Left ventricle myocardium inferior (tissue), 1 donor: Measurements from ENCODE around the gene AGAP1. TPM values are rescaled to one million over a fixed set of nuclear protein-coding genes. Genes with fewer than 3 reads are reported as not detected.
A peak's percentile ranks its signal among the peaks of the same experiment; 100 is the strongest.

Experiments used
- DNase-seq: peaks from one replicate; pipeline ENCODE4 v3.0.0-alpha.2; 2020
- H3K27ac ChIP-seq: fragments of 200-600 bp; replicated peaks from 2 replicates; pipeline ENCODE4 v1.8.0; 2021
- H3K27me3 ChIP-seq: fragments of 200-600 bp; 2 replicates; pipeline ENCODE4 v1.8.0; 2021; ENCODE audit warnings: low read depth
- H3K36me3 ChIP-seq: fragments of 200-600 bp; 2 replicates; pipeline ENCODE4 v1.8.0; 2021
- H3K4me1 ChIP-seq: fragments of 200-600 bp; 2 replicates; pipeline ENCODE4 v1.8.0; 2021
- H3K4me3 ChIP-seq: fragments of 200-600 bp; 2 replicates; pipeline ENCODE4 v1.8.0; 2021; ENCODE audit warnings: mild to moderate bottlenecking, moderate library complexity
- H3K9me3 ChIP-seq: fragments of 200-600 bp; replicated peaks from 2 replicates; pipeline ENCODE4 v1.8.0; 2021
- intact Hi-C: fragments of 100-400 bp; cut with micrococcal nuclease; formaldehyde crosslinking; loops from one replicate; pipeline ENCODE4 v1.11.0; 2022
- total RNA-seq: library from RNA; stranded (reverse); fragmentation: NEBNext Ultra II Directional; extraction: Animal tissue kit (Norgen Biotek cat#: 25700); gene quantifications from one replicate; pipeline ENCODE4 v1.2.1, GENCODE V29; 2021
- TF ChIP-seq, protein P1 (sequence below): fragments of 200-600 bp; IDR thresholded peaks from 2 replicates; pipeline ENCODE4 v1.8.0; 2021; ENCODE audit warnings: antibody characterized with exemption, mild to moderate bottlenecking, borderline replicate concordance
- donor health status: DM: no; HTN: yes; CAD: no; lungs with severe emphysema.

The AGAP1 gene
- total RNA-seq, 1 donor from 2014 or later, result 18.1 TPM

DNA sequence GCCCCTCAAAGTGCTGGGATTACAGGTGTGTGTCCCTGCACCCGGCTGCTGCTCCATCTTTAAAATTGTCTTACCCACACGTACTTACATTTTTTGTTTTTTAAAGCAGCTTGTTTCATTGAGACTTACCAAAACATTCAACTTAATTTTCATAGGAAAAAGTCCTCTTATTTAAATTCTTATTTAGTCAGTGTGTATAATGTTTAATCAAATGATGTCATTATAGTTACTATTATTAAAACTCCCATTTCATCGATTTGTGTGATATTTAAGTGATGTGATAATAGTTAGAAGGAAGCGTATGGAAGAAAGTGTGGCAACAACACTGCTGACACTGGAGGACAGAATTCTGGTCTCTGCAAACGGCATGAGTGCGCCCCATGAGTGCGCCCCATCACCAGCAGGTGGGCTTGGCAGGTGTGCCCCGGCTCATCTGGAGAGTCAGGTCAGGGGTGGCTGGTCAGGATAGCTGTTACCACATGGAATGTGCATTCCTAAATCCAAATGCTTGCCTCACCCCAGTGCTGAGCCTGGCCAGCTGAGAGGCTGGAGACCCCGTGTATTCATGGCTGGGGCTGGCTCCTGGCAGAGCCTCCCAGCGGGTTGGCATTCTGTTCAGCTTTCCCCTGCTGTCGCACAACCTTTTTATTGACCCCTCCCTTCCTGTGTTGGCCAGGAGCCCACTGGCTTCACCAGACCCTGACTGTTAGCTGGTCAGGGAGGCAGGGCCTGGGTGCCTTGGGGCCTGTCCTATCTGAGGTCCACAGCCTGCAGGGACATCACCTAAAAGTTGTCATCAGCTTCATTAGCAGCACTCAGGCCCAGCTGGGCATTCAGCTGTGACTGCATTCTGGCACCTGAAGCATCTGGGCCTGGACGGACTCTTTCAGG lies 79.7 kb downstream of the AGAP1 start:
- Histone ChIP-seq H3K4me3 (no peak overlapping the region), H3K4me1 (peaks cover 48% of the 10 kb centered on the region), H3K36me3 (peaks cover 4% of the 10 kb centered on the region), H3K9me3 (peaks cover 6% of the 10 kb centered on the region), H3K27ac (peak overlapping the region; percentile 26), H3K27me3 (no peaks in the 10 kb centered on the region)
- intact Hi-C loops, result no loop called here
- DNase-seq, result peak; percentile 72
- TF ChIP-seq, protein P1, sequence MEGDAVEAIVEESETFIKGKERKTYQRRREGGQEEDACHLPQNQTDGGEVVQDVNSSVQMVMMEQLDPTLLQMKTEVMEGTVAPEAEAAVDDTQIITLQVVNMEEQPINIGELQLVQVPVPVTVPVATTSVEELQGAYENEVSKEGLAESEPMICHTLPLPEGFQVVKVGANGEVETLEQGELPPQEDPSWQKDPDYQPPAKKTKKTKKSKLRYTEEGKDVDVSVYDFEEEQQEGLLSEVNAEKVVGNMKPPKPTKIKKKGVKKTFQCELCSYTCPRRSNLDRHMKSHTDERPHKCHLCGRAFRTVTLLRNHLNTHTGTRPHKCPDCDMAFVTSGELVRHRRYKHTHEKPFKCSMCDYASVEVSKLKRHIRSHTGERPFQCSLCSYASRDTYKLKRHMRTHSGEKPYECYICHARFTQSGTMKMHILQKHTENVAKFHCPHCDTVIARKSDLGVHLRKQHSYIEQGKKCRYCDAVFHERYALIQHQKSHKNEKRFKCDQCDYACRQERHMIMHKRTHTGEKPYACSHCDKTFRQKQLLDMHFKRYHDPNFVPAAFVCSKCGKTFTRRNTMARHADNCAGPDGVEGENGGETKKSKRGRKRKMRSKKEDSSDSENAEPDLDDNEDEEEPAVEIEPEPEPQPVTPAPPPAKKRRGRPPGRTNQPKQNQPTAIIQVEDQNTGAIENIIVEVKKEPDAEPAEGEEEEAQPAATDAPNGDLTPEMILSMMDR, result no peak

DNA sequence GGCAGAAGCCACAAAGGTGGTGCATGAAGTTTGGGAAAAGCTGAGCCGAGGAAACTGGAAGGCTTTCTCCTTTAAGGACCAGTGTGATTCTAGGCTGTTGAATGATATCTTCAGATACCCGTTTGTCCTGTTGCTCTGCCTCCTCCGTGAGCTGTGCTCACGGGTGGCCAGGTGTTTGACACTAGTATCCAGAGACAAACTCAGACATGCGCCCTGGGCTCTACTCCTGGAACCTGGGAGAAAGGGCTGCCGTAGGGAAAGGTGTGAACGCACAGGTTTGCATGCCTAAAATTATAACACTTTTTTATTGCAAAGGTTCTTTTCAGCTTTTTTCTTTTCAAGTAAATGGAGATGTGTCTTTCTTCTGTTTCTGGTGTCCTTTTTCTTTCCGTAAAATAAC lies 81.6 kb downstream of the AGAP1 start:
- Histone ChIP-seq H3K4me1 (peaks cover 48% of the 10 kb centered on the region), H3K4me3 (no peak overlapping the region), H3K36me3 (no peaks in the 10 kb centered on the region), H3K27ac (no peak overlapping the region), H3K27me3 (no peaks in the 10 kb centered on the region), H3K9me3 (no peaks in the 10 kb centered on the region)
- intact Hi-C loops, result no loop called here
- no peak for DNase-seq
- TF ChIP-seq, protein P1, result no peak

DNA sequence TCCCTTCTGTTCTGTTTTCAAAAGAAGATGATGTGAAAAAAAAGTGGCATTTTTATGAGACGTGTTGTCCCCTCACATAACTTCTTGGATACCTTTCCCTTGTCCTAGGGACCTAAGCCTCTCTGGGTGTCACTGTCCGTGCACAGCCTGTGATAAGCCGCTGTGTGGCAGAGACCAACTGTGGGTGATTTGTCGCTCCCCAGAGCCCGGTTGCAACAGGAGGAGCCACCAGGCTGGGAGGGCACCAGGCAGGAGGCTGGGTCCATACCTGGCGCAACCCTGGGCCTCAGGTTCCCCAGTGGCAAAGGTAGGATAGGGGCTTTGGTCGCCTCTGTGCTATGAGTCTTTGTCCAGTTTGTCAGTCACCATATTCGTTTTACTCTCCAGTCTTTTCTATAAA lies 82.1 kb downstream of the AGAP1 start:
- no peak for DNase-seq
- Histone ChIP-seq H3K27me3 (no peaks in the 10 kb centered on the region), H3K4me3 (no peak overlapping the region), H3K9me3 (no peaks in the 10 kb centered on the region), H3K36me3 (no peaks in the 10 kb centered on the region), H3K27ac (no peak overlapping the region), H3K4me1 (peaks cover 48% of the 10 kb centered on the region)
- TF ChIP-seq, protein P1, result no peak
- intact Hi-C loops, result no loop called here

DNA sequence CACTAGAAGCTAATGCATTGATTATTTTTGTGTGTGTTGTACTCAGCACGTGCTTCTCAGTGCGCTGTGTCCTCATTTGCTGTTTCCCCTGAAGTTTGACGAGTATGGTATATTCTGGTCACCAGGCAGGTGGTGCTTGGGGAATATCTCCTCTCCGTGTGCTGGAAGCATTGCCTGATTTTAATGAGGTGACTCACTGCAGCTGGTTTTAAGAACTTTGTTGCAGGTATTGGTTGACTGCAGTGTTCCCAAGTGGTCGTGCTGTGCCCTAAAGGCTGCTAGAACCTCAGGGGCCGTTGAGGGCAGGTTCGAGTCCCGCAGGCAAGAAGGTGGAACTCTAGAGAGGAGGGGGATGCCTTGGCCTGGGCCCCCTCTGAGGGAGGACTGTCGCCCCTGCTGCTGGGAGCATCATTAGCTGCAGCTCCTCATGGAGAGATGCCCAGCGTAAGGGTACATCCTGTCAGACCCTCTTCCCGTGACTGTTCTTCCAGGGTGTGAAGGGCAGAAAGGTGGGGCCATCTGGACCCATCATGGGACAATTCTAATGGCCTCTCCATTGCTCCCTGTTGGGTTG lies 82.6 kb downstream of the AGAP1 start:
- Histone ChIP-seq H3K4me1 (peaks cover 48% of the 10 kb centered on the region), H3K27ac (no peak overlapping the region), H3K36me3 (no peaks in the 10 kb centered on the region), H3K27me3 (no peaks in the 10 kb centered on the region), H3K9me3 (no peaks in the 10 kb centered on the region), H3K4me3 (no peak overlapping the region)
- DNase-seq, result no peak
- intact Hi-C loops, result no loop called here
- TF ChIP-seq, protein P1, result no peak

DNA sequence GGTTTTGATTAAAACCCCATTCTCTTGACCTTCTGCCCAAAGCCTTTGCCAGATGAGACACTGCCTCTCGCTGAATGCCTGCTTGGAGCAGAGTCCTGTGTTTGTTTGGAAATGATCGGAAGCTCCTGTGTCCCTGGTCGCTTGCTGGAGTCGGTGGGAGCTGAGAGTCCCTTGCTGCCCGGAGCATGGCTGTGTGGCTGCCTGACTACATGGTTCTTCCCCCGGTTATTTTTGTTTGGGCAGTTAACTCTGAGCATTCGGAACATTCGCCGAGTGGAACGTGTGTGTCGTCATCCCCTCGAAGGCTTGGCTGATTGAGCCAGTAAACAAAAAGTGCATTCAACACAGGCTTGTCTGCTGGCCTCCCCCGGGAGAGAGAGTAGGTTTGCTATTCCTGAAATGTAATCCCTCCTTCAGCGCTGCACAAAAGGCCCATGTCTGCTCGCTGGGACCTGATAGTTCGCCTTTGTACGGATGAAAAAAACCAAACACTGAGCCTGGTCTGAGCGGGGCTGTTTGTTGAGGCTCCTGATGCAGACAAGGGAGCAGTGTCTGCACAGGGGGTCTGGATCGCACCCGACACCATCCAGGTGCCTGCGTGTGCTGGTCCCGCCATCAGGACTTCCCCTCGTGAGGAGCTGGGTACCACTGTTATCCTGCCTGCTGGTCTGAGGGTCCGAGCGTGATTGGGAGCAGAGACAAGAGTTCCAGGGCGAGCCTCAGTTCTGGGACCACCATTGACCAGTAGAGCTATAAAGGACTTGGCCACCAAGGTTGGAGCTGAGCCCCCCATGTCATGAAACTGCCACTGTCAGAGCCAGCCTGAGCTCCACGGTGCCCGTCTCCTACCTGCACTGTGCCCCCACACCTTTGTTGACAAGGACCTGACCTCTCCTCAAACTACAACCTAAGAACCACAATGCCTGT lies 83.8 kb downstream of the AGAP1 start:
- TF ChIP-seq, protein P1, result no peak
- intact Hi-C loops, result no loop called here
- H3K27ac ChIP-seq, result peak overlapping the region; percentile 78
- peak; percentile 51 for DNase-seq
- no peaks in the 10 kb centered on the region for H3K36me3 ChIP-seq
- H3K4me3 ChIP-seq, result peak overlapping the region; percentile 46
- peaks cover 48% of the 10 kb centered on the region for H3K4me1 ChIP-seq
- no peaks in the 10 kb centered on the region for H3K27me3 ChIP-seq
- no peaks in the 10 kb centered on the region for H3K9me3 ChIP-seq
